ENCODE data around the gene PCDHGC3.

Gene PCDHGC3

DNA sequence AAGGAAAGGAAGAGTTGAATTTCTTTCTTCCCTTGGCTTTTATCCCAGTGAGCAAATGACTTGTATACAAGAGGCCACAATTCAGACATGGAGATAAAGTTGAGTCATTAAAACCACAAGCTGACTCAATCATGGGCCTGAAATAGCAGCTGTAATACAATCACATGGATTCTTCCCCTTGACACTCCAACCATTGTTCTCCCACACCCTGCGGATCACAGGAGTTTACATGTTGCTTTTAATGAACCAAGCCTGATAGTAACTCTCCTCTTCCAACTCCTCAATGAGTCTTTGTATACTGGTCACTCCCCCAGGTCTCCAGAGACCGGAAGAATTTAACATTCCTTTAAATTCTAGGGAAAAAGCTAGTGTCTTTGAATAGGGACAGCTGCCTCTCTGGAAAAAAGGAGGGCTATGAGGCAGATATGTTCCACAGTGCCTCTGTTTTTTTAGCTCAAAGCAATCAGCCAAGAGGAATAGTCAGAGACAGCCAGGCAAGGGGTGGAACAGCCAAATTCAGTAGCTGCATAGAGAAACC, 45.5 kb downstream of the PCDHGC3 start (continued):
- TF ChIP-seq ZNF138 (tag by site-specific recombination; IDR thresholded peaks at IDR 0.05; ENCODE audit: borderline replicate concordance) (no peak), ZNF404 (tag by site-specific recombination; IDR thresholded peaks at IDR 0.05) (no peak), ZNF292 (tag by site-specific recombination; IDR thresholded peaks at IDR 0.05; ENCODE audit: borderline replicate concordance, low read depth) (no peak), MZF1 (tag by site-specific recombination; IDR thresholded peaks at IDR 0.05; ENCODE audit: borderline replicate concordance) (no peak), ZNF843 (tag by site-specific recombination; IDR thresholded peaks at IDR 0.05) (peak; percentile 64), ZNF155 (tag by site-specific recombination; IDR thresholded peaks at IDR 0.05) (no peak), ZNF501 (tag by site-specific recombination; IDR thresholded peaks at IDR 0.05) (no peak), BCL11B (tag by site-specific recombination; IDR thresholded peaks at IDR 0.05; ENCODE audit: low read depth) (no peak), KLF16 (tag by site-specific recombination; IDR thresholded peaks at IDR 0.05) (no peak), ZBTB20 (tag by site-specific recombination; IDR thresholded peaks at IDR 0.05) (no peak), ZNF239 (tag by site-specific recombination; IDR thresholded peaks at IDR 0.05) (no peak), ZNF76 (tag by site-specific recombination; IDR thresholded peaks at IDR 0.05; ENCODE audit: borderline replicate concordance, low read depth) (no peak), ZNF830 (tag by site-specific recombination; IDR thresholded peaks at IDR 0.05; ENCODE audit: low read depth) (no peak), ZNF132 (tag by site-specific recombination; IDR thresholded peaks at IDR 0.05; ENCODE audit: borderline replicate concordance) (no peak), ZNF223 (tag by site-specific recombination; IDR thresholded peaks at IDR 0.05) (no peak), MEIS1 (CRISPR knock-in tag; IDR thresholded peaks at IDR 0.05; ENCODE audit: borderline replicate concordance) (no peak), HOXD13 (CRISPR knock-in tag; IDR thresholded peaks at IDR 0.05; ENCODE audit: borderline replicate concordance) (no peak), ZNF747 (tag by site-specific recombination; IDR thresholded peaks at IDR 0.05) (no peak), CTCF (tag by site-specific recombination; IDR thresholded peaks at IDR 0.05) (no peak), ZBTB8A (tag by site-specific recombination; IDR thresholded peaks at IDR 0.05) (no peak), ZNF530 (tag by site-specific recombination; IDR thresholded peaks at IDR 0.05; ENCODE audit: low read depth) (no peak), SETDB1 (IDR thresholded peaks at IDR 0.05; ENCODE audit: insufficient read length, low read length) (no peak), ZNF624 (tag by site-specific recombination; IDR thresholded peaks at IDR 0.05) (no peak), GLIS2 (tag by site-specific recombination; IDR thresholded peaks at IDR 0.05) (0 out of 2 replicates have a peak, but pooled peaks have one; percentile 22), ZNF555 (tag by site-specific recombination; conservative IDR thresholded peaks at IDR 0.05) (no peak)
- TF ChIP-seq, protein P1, sequence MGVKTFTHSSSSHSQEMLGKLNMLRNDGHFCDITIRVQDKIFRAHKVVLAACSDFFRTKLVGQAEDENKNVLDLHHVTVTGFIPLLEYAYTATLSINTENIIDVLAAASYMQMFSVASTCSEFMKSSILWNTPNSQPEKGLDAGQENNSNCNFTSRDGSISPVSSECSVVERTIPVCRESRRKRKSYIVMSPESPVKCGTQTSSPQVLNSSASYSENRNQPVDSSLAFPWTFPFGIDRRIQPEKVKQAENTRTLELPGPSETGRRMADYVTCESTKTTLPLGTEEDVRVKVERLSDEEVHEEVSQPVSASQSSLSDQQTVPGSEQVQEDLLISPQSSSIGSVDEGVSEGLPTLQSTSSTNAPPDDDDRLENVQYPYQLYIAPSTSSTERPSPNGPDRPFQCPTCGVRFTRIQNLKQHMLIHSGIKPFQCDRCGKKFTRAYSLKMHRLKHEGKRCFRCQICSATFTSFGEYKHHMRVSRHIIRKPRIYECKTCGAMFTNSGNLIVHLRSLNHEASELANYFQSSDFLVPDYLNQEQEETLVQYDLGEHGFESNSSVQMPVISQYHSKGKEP (tag by site-specific recombination; IDR thresholded peaks at IDR 0.05): no peak
- TF ChIP-seq, protein P2, sequence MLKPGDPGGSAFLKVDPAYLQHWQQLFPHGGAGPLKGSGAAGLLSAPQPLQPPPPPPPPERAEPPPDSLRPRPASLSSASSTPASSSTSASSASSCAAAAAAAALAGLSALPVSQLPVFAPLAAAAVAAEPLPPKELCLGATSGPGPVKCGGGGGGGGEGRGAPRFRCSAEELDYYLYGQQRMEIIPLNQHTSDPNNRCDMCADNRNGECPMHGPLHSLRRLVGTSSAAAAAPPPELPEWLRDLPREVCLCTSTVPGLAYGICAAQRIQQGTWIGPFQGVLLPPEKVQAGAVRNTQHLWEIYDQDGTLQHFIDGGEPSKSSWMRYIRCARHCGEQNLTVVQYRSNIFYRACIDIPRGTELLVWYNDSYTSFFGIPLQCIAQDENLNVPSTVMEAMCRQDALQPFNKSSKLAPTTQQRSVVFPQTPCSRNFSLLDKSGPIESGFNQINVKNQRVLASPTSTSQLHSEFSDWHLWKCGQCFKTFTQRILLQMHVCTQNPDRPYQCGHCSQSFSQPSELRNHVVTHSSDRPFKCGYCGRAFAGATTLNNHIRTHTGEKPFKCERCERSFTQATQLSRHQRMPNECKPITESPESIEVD (tag by site-specific recombination; IDR thresholded peaks at IDR 0.05): no peak
- TF ChIP-seq, protein P3, sequence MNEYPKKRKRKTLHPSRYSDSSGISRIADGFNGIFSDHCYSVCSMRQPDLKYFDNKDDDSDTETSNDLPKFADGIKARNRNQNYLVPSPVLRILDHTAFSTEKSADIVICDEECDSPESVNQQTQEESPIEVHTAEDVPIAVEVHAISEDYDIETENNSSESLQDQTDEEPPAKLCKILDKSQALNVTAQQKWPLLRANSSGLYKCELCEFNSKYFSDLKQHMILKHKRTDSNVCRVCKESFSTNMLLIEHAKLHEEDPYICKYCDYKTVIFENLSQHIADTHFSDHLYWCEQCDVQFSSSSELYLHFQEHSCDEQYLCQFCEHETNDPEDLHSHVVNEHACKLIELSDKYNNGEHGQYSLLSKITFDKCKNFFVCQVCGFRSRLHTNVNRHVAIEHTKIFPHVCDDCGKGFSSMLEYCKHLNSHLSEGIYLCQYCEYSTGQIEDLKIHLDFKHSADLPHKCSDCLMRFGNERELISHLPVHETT (tag by site-specific recombination; IDR thresholded peaks at IDR 0.05): peak; percentile 80
- TF ChIP-seq, protein P4, sequence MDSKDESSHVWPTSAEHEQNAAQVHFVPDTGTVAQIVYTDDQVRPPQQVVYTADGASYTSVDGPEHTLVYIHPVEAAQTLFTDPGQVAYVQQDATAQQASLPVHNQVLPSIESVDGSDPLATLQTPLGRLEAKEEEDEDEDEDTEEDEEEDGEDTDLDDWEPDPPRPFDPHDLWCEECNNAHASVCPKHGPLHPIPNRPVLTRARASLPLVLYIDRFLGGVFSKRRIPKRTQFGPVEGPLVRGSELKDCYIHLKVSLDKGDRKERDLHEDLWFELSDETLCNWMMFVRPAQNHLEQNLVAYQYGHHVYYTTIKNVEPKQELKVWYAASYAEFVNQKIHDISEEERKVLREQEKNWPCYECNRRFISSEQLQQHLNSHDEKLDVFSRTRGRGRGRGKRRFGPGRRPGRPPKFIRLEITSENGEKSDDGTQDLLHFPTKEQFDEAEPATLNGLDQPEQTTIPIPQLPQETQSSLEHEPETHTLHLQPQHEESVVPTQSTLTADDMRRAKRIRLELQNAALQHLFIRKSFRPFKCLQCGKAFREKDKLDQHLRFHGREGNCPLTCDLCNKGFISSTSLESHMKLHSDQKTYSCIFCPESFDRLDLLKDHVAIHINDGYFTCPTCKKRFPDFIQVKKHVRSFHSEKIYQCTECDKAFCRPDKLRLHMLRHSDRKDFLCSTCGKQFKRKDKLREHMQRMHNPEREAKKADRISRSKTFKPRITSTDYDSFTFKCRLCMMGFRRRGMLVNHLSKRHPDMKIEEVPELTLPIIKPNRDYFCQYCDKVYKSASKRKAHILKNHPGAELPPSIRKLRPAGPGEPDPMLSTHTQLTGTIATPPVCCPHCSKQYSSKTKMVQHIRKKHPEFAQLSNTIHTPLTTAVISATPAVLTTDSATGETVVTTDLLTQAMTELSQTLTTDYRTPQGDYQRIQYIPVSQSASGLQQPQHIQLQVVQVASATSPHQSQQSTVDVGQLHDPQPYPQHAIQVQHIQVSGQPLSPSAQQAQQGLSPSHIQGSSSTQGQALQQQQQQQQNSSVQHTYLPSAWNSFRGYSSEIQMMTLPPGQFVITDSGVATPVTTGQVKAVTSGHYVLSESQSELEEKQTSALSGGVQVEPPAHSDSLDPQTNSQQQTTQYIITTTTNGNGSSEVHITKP (tag by site-specific recombination; IDR thresholded peaks at IDR 0.05): peak; percentile 80

Measured in HEK293 (cell line).